SK-N-SH treated with all-trans-retinoic acid at 6 μM for 48 hours (cell line): ENCODE results near the gene SLC7A1.

Source experiments
- BACH2 ChIP-seq: fragments of 250-450 bp; sonication (Bioruptor Pico); IDR thresholded peaks from 2 replicates; pipeline ENCODE4 v1.9.0; 2021; ENCODE audit warnings: mild to moderate bottlenecking, borderline replicate concordance
- CREB5 ChIP-seq: fragments of 250-450 bp; sonication (Bioruptor Pico); IDR thresholded peaks from 2 replicates; pipeline ENCODE4 v1.5.1; 2020; ENCODE audit warnings: low read depth, mild to moderate bottlenecking, moderate library complexity
- ESRRG ChIP-seq: fragments of 250-450 bp; sonication (Bioruptor Pico); IDR thresholded peaks from 2 replicates; pipeline ENCODE4 v1.6.1; 2021; ENCODE audit warnings: mild to moderate bottlenecking
- OSR1 ChIP-seq: fragments of 250-450 bp; sonication (Bioruptor Pico); IDR thresholded peaks from 2 replicates; pipeline ENCODE4 v1.8.0; 2022; ENCODE audit warnings: moderate library complexity, mild to moderate bottlenecking, inconsistent platforms
- SNAI2 ChIP-seq: fragments of 250-450 bp; sonication (Bioruptor Pico); IDR thresholded peaks from 2 replicates; pipeline ENCODE4 v1.5.0; 2020; ENCODE audit warnings: mild to moderate bottlenecking, moderate library complexity
- ZC3H10 ChIP-seq: fragments of 250-450 bp; sonication (Bioruptor Pico); IDR thresholded peaks from 2 replicates; pipeline ENCODE4 v1.5.1; 2021; ENCODE audit warnings: mild to moderate bottlenecking, moderate library complexity
- ZFP3 ChIP-seq: fragments of 250-450 bp; sonication (Bioruptor Pico); IDR thresholded peaks from 2 replicates; pipeline ENCODE4 v1.5.0; 2020; ENCODE audit warnings: mild to moderate bottlenecking, moderate library complexity
- ZFP30 ChIP-seq: fragments of 450-650 bp; formaldehyde crosslinking; IDR thresholded peaks from 2 replicates; pipeline ENCODE4 v1.5.0; 2022; ENCODE audit warnings: mild to moderate bottlenecking, moderate library complexity
- ZNF565 ChIP-seq: fragments of 450-650 bp; formaldehyde crosslinking; conservative IDR thresholded peaks from 2 replicates; pipeline ENCODE4 v1.5.0; 2020; ENCODE audit warnings: low read depth, mild to moderate bottlenecking, moderate library complexity
- ZNF70 ChIP-seq: fragments of 450-650 bp; formaldehyde crosslinking; IDR thresholded peaks from 2 replicates; pipeline ENCODE4 v1.5.0; 2020; ENCODE audit warnings: mild to moderate bottlenecking, moderate library complexity
- ZNF8 ChIP-seq: fragments of 450-650 bp; formaldehyde crosslinking; IDR thresholded peaks from 2 replicates; pipeline ENCODE4 v1.5.0; 2020; ENCODE audit warnings: mild to moderate bottlenecking, moderate library complexity
- TF ChIP-seq, protein P1 (sequence below): fragments of 250-450 bp; sonication (Bioruptor Pico); IDR thresholded peaks from 2 replicates; pipeline ENCODE4 v1.8.0; 2020; ENCODE audit warnings: mild to moderate bottlenecking, moderate library complexity, borderline replicate concordance
- TF ChIP-seq, protein P2 (sequence below): fragments of 250-450 bp; sonication (Bioruptor Pico); IDR thresholded peaks from 2 replicates; pipeline ENCODE4 v1.5.0; 2020; ENCODE audit warnings: mild to moderate bottlenecking, moderate library complexity

DNA sequence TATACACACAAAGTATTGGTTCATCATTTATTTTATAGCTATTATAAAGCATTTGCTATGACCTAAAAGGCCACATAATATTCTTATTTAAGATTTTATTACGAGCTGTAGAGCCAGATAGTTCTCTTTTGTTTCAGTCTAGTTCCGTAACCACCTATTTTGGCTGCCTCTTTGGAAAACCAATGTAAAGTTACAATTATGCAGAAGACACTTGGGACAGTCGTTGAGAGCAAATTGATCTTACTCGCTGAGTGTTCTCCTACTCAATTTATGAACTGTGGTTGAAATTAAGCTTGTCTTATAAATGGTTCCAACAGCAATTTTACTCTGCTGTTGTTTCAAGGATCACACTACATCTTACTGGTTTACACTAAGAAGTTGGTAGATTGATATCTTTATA is 122.3 kb downstream of the SLC7A1 start:
- TF ChIP-seq ZNF565 (CRISPR knock-in tag) (no peak), SNAI2 (no peak), ZFP30 (CRISPR knock-in tag) (no peak), ZNF8 (no peak), BACH2 (no peak), ZFP3 (CRISPR knock-in tag) (no peak), ZNF70 (no peak), OSR1 (CRISPR knock-in tag) (no peak), ZC3H10 (no peak), CREB5 (CRISPR knock-in tag) (no peak), ESRRG (CRISPR knock-in tag) (no peak)
- TF ChIP-seq, protein P1, sequence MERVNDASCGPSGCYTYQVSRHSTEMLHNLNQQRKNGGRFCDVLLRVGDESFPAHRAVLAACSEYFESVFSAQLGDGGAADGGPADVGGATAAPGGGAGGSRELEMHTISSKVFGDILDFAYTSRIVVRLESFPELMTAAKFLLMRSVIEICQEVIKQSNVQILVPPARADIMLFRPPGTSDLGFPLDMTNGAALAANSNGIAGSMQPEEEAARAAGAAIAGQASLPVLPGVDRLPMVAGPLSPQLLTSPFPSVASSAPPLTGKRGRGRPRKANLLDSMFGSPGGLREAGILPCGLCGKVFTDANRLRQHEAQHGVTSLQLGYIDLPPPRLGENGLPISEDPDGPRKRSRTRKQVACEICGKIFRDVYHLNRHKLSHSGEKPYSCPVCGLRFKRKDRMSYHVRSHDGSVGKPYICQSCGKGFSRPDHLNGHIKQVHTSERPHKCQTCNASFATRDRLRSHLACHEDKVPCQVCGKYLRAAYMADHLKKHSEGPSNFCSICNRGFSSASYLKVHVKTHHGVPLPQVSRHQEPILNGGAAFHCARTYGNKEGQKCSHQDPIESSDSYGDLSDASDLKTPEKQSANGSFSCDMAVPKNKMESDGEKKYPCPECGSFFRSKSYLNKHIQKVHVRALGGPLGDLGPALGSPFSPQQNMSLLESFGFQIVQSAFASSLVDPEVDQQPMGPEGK (CRISPR knock-in tag), result no peak
- TF ChIP-seq, protein P2, sequence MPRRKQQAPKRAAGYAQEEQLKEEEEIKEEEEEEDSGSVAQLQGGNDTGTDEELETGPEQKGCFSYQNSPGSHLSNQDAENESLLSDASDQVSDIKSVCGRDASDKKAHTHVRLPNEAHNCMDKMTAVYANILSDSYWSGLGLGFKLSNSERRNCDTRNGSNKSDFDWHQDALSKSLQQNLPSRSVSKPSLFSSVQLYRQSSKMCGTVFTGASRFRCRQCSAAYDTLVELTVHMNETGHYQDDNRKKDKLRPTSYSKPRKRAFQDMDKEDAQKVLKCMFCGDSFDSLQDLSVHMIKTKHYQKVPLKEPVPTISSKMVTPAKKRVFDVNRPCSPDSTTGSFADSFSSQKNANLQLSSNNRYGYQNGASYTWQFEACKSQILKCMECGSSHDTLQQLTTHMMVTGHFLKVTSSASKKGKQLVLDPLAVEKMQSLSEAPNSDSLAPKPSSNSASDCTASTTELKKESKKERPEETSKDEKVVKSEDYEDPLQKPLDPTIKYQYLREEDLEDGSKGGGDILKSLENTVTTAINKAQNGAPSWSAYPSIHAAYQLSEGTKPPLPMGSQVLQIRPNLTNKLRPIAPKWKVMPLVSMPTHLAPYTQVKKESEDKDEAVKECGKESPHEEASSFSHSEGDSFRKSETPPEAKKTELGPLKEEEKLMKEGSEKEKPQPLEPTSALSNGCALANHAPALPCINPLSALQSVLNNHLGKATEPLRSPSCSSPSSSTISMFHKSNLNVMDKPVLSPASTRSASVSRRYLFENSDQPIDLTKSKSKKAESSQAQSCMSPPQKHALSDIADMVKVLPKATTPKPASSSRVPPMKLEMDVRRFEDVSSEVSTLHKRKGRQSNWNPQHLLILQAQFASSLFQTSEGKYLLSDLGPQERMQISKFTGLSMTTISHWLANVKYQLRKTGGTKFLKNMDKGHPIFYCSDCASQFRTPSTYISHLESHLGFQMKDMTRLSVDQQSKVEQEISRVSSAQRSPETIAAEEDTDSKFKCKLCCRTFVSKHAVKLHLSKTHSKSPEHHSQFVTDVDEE (CRISPR knock-in tag), result no peak
